Neural progenitor cell (in vitro differentiated cells): ENCODE measurements around the gene SEZ6L. TPM values are rescaled to one million over a fixed set of nuclear protein-coding genes. Genes with fewer than 3 reads are reported as not detected.
A peak's percentile ranks its signal among the peaks of the same experiment; 100 is the strongest.

ENCODE experiments used
- DNase-seq: peaks from one replicate; pipeline ENCODE4 v3.0.0-alpha.2; 2016; ENCODE audit warnings: low spot score
- H2AFZ ChIP-seq: fragments of 200-600 bp; sonication (generic); replicated peaks from 2 replicates; pipeline ENCODE4 v1.6.1; 2016; ENCODE audit warnings: antibody characterized with exemption
- H3F3A ChIP-seq: fragments of 200-600 bp; sonication (generic); 2 replicates; pipeline ENCODE4 v1.6.1; 2016; ENCODE audit warnings: antibody characterized with exemption, low read depth
- H3K27ac ChIP-seq: fragments of 200-600 bp; sonication (generic); 2 replicates; pipeline ENCODE4 v1.5.1; 2016; ENCODE audit warnings: mild to moderate bottlenecking
- H3K27me3 ChIP-seq: fragments of 200-600 bp; sonication (generic); 2 replicates; pipeline ENCODE4 v1.6.1; 2016; ENCODE audit warnings: mild to moderate bottlenecking, moderate library complexity
- H3K36me3 ChIP-seq: fragments of 200-600 bp; sonication (generic); 2 replicates; pipeline ENCODE4 v1.5.1; 2016
- H3K4me1 ChIP-seq: fragments of 200-600 bp; sonication (generic); 2 replicates; pipeline ENCODE4 v1.6.1; 2016; ENCODE audit warnings: mixed run types
- H3K4me2 ChIP-seq: fragments of 200-600 bp; sonication (generic); 2 replicates; pipeline ENCODE4 v1.6.1; 2016
- H3K4me3 ChIP-seq: fragments of 200-600 bp; sonication (generic); 2 replicates; pipeline ENCODE4 v1.5.1; 2016
- H3K79me2 ChIP-seq: fragments of 200-600 bp; sonication (generic); 2 replicates; pipeline ENCODE4 v1.6.1; 2016; ENCODE audit warnings: low read depth
- H3K9ac ChIP-seq: fragments of 200-600 bp; sonication (generic); 2 replicates; pipeline ENCODE4 v1.6.1; 2016
- H3K9me3 ChIP-seq: fragments of 200-600 bp; sonication (generic); 2 replicates; pipeline ENCODE4 v1.5.1; 2016; ENCODE audit warnings: low read depth
- H4K20me1 ChIP-seq: fragments of 200-600 bp; sonication (generic); 2 replicates; pipeline ENCODE4 v1.6.1; 2016; ENCODE audit warnings: low read depth
- H3K27ac Mint-ChIP-seq: 3 replicates; pipeline ENCODE4 v1.8.0; 2021; ENCODE audit warnings: mixed read lengths
- H3K27me3 Mint-ChIP-seq: 2 replicates; pipeline ENCODE4 v1.8.0; 2022; ENCODE audit warnings: low read depth, mild to moderate bottlenecking, inconsistent platforms, moderate library complexity, mixed read lengths; ENCODE audit not compliant: insufficient read depth
- H3K36me3 Mint-ChIP-seq: 3 replicates; pipeline ENCODE4 v1.8.0; 2021; ENCODE audit warnings: mixed read lengths
- H3K4me1 Mint-ChIP-seq: 3 replicates; pipeline ENCODE4 v1.8.0; 2021; ENCODE audit warnings: mixed read lengths
- H3K4me3 Mint-ChIP-seq: 3 replicates; pipeline ENCODE4 v1.8.0; 2021; ENCODE audit warnings: mild to moderate bottlenecking, moderate library complexity, mixed read lengths
- H3K9me3 Mint-ChIP-seq: 3 replicates; pipeline ENCODE4 v1.8.0; 2020; ENCODE audit warnings: mixed read lengths
- EZH2 ChIP-seq: fragments of 200-600 bp; sonication (generic); IDR thresholded peaks from 2 replicates; pipeline ENCODE4 v1.6.1; 2017; ENCODE audit warnings: antibody characterized with exemption, mild to moderate bottlenecking, moderate library complexity
- EZH2phosphoT487 ChIP-seq: fragments of 200-600 bp; sonication (generic); IDR thresholded peaks from 2 replicates; pipeline ENCODE4 v1.6.1; 2017; ENCODE audit warnings: antibody characterized with exemption
- total RNA-seq: library from RNA; depleted of rRNA; stranded (reverse); fragments of >200 nt; gene quantifications from 2 replicates; pipeline ENCODE4 v1.2.3, GENCODE V29; 2015; ENCODE audit warnings: low replicate concordance
- TF ChIP-seq, protein P1 (sequence below): fragments of 200-600 bp; sonication (generic); IDR thresholded peaks from 2 replicates; pipeline ENCODE4 v1.5.1; 2017; ENCODE audit warnings: antibody characterized with exemption, mild to moderate bottlenecking

The SEZ6L gene
- total RNA-seq, 1 donor from 2014 or later: 0.22 TPM

DNA sequence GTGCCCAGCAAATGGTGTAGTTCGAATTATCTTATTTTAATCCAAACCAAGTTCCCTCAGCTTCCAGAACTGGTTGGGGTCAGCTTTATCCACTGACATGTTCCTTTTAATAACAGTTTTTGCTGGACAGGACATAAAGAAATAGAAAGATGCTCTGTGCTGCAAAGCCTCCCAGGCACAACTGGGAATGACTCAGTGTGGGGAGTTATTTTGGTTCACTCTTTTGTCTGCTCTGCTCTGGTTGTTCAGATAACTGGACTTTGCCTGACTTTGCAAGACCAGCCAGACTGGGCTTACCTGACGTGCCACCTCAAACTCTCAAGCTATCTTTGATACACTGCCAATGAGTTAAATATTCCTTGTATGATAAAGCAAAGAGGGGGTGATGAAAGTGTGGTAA is 25.6 kb downstream of the SEZ6L start:
- Histone ChIP-seq H3K27ac (no peak overlapping the region), H3K4me2 (no peak overlapping the region), H4K20me1 (no peaks in the 10 kb centered on the region), H3K79me2 (no peaks in the 10 kb centered on the region), H3K4me3 (no peak overlapping the region), H3K9me3 (no peaks in the 10 kb centered on the region), H3K27me3 (no peaks in the 10 kb centered on the region), H2AFZ (no peak overlapping the region), H3K9ac (no peak overlapping the region), H3K36me3 (no peaks in the 10 kb centered on the region), H3F3A (no peaks in the 10 kb centered on the region), H3K4me1 (no peaks in the 10 kb centered on the region)
- TF ChIP-seq, protein P1, sequence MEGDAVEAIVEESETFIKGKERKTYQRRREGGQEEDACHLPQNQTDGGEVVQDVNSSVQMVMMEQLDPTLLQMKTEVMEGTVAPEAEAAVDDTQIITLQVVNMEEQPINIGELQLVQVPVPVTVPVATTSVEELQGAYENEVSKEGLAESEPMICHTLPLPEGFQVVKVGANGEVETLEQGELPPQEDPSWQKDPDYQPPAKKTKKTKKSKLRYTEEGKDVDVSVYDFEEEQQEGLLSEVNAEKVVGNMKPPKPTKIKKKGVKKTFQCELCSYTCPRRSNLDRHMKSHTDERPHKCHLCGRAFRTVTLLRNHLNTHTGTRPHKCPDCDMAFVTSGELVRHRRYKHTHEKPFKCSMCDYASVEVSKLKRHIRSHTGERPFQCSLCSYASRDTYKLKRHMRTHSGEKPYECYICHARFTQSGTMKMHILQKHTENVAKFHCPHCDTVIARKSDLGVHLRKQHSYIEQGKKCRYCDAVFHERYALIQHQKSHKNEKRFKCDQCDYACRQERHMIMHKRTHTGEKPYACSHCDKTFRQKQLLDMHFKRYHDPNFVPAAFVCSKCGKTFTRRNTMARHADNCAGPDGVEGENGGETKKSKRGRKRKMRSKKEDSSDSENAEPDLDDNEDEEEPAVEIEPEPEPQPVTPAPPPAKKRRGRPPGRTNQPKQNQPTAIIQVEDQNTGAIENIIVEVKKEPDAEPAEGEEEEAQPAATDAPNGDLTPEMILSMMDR: no peak
- TF ChIP-seq EZH2phosphoT487: no peak
- no peak for TF ChIP-seq EZH2
- Mint-ChIP-seq H3K36me3 (no peaks in the 10 kb centered on the region), H3K4me1 (peaks cover 7% of the 10 kb centered on the region), H3K9me3 (no peaks in the 10 kb centered on the region), H3K27me3 (peaks cover 6% of the 10 kb centered on the region), H3K4me3 (no peak overlapping the region), H3K27ac (no peak overlapping the region)
- DNase-seq: no peak

DNA sequence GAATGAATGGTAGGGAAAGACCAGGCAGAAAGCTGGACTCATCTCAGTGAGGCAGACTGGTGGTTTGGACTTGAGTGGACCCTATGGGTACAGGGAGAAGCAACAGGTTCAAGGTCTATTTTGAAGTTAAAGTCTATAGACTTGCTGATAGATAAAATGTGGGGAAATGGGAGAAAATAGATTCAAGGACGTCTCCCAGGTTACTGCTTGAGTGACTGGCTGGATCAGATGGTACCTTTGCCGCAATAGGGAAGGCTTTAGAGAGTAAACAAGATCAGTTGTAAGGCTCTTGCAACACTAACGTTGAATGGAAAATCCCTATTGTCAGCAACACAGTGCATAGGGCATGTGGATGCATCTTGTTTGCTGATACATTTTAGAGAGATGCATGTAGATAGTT is 27.4 kb downstream of the SEZ6L start:
- H3K9me3 Mint-ChIP-seq: no peaks in the 10 kb centered on the region
- no peak overlapping the region for H3K4me3 Mint-ChIP-seq
- TF ChIP-seq, protein P1: no peak
- TF ChIP-seq EZH2 (no peak), EZH2phosphoT487 (no peak)
- Histone ChIP-seq H3K4me1 (no peaks in the 10 kb centered on the region), H3K36me3 (no peaks in the 10 kb centered on the region), H3K27me3 (no peaks in the 10 kb centered on the region), H3K27ac (no peak overlapping the region), H3K4me2 (no peak overlapping the region), H3K9ac (no peak overlapping the region), H4K20me1 (no peaks in the 10 kb centered on the region), H3F3A (no peaks in the 10 kb centered on the region), H2AFZ (no peak overlapping the region), H3K4me3 (no peak overlapping the region), H3K9me3 (no peaks in the 10 kb centered on the region), H3K79me2 (no peaks in the 10 kb centered on the region)
- DNase-seq: no peak
- peaks cover 7% of the 10 kb centered on the region for H3K4me1 Mint-ChIP-seq
- H3K27me3 Mint-ChIP-seq: peaks cover 12% of the 10 kb centered on the region
- no peak overlapping the region for H3K27ac Mint-ChIP-seq
- H3K36me3 Mint-ChIP-seq: no peaks in the 10 kb centered on the region

DNA sequence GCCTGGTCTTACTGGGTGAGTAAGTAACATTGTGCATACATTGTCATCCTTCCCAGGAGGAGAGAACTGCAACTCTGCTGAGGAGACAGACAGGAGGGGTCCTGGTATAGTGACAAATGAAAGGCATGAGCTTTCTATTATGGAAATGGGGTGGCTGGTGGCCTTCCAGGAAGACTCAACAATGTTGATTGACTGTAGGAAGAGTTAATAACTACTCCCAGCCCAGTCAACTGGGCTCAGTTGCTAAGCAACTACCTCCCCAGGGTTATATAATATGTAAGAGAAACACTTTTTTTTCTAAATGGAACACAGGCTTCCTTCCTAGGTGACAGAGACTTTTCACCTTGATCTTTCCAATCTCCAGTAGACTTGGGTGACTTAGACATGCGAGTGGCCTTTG is 28.2 kb downstream of the SEZ6L start:
- peaks cover 9% of the 10 kb centered on the region for H3K27me3 Mint-ChIP-seq
- Histone ChIP-seq H3K9ac (no peak overlapping the region), H3K79me2 (no peaks in the 10 kb centered on the region), H3F3A (no peaks in the 10 kb centered on the region), H4K20me1 (no peaks in the 10 kb centered on the region), H3K4me1 (no peaks in the 10 kb centered on the region), H3K27ac (no peak overlapping the region), H3K4me2 (no peak overlapping the region), H3K9me3 (no peaks in the 10 kb centered on the region), H3K36me3 (no peaks in the 10 kb centered on the region), H3K27me3 (peaks cover 3% of the 10 kb centered on the region), H2AFZ (no peak overlapping the region), H3K4me3 (no peak overlapping the region)
- TF ChIP-seq EZH2phosphoT487 (no peak), EZH2 (no peak)
- TF ChIP-seq, protein P1: no peak
- H3K4me3 Mint-ChIP-seq: no peak overlapping the region
- H3K9me3 Mint-ChIP-seq: no peaks in the 10 kb centered on the region
- no peaks in the 10 kb centered on the region for H3K36me3 Mint-ChIP-seq
- no peak overlapping the region for H3K27ac Mint-ChIP-seq
- H3K4me1 Mint-ChIP-seq: peaks cover 7% of the 10 kb centered on the region
- DNase-seq: no peak

DNA sequence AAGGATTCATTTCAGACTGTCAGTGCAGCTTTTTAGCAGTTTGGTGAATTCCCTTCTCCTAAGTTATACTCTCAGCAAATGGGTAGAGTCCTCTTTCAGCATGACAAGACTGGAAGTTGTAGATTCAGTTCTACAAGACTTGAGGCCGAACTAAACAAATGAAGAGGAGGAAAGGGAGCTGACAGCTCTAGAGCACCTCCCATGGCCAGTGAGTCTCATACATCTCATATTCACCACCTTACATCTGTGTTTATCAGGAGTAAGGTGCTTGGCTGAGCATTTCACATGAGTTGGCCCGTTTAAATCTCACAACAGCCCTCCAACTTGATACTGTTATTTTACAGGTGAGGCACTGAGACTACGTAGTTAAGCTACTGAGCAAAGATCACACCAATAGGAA is 30.4 kb downstream of the SEZ6L start:
- Histone ChIP-seq H3K9ac (no peak overlapping the region), H3K36me3 (no peaks in the 10 kb centered on the region), H3K27me3 (peaks cover 22% of the 10 kb centered on the region), H3K4me1 (no peaks in the 10 kb centered on the region), H3K4me3 (no peak overlapping the region), H3K27ac (no peak overlapping the region), H4K20me1 (no peaks in the 10 kb centered on the region), H3K9me3 (no peaks in the 10 kb centered on the region), H3F3A (no peaks in the 10 kb centered on the region), H3K79me2 (no peaks in the 10 kb centered on the region), H2AFZ (no peak overlapping the region), H3K4me2 (no peak overlapping the region)
- Mint-ChIP-seq H3K27me3 (peaks cover 9% of the 10 kb centered on the region), H3K27ac (no peak overlapping the region), H3K4me1 (peaks cover 7% of the 10 kb centered on the region), H3K9me3 (no peaks in the 10 kb centered on the region), H3K4me3 (no peak overlapping the region), H3K36me3 (no peaks in the 10 kb centered on the region)
- TF ChIP-seq, protein P1: peak; percentile 25
- no peak for TF ChIP-seq EZH2phosphoT487
- no peak for DNase-seq
